Measurements from ENCODE around the gene WAC.

WAC gene

GRCh38 chr10:28575852-28576251 lies 42.9 kb downstream of the WAC start:
- H3K36me3 ChIP-seq (ENCODE audit: low read depth), result peaks cover 63% of the 10 kb centered on the region

GRCh38 chr10:28577506-28577905 lies 44.6 kb downstream of the WAC start:
- ATAC-seq (ENCODE audit: low read depth) (no peak), DNase-seq (ENCODE audit: low spot score) (no peak)
- Histone ChIP-seq H3K9me3 (ENCODE audit: severe bottlenecking) (no peaks in the 10 kb centered on the region), H3K36me3 (ENCODE audit: low read depth) (peaks cover 62% of the 10 kb centered on the region), H3K4me1 (ENCODE audit: insufficient read depth, poor library complexity, severe bottlenecking) (peaks cover 12% of the 10 kb centered on the region), H3K4me3 (ENCODE audit: severe bottlenecking) (no peak overlapping the region), H3K27me3 (ENCODE audit: insufficient read depth, poor library complexity, severe bottlenecking) (no peaks in the 10 kb centered on the region), H3K27ac (ENCODE audit: poor library complexity, severe bottlenecking) (no peak overlapping the region)
- no peak for TF ChIP-seq CTCF (IDR thresholded peaks at IDR 0.05; ENCODE audit: poor library complexity, severe bottlenecking)

More at GRCh38 chr10:28575852-28576251, 42.9 kb downstream of the WAC start:
- Histone ChIP-seq H3K27ac (ENCODE audit: poor library complexity, severe bottlenecking) (no peak overlapping the region), H3K9me3 (ENCODE audit: severe bottlenecking) (no peaks in the 10 kb centered on the region), H3K27me3 (ENCODE audit: insufficient read depth, poor library complexity, severe bottlenecking) (no peaks in the 10 kb centered on the region), H3K4me3 (ENCODE audit: severe bottlenecking) (no peak overlapping the region), H3K4me1 (ENCODE audit: insufficient read depth, poor library complexity, severe bottlenecking) (peaks cover 12% of the 10 kb centered on the region)
- TF ChIP-seq CTCF (IDR thresholded peaks at IDR 0.05; ENCODE audit: poor library complexity, severe bottlenecking), result no peak
- DNase-seq (ENCODE audit: low spot score) (no peak), ATAC-seq (ENCODE audit: low read depth) (no peak)

GRCh38 chr10:28578454-28578853 lies 45.5 kb downstream of the WAC start:
- H3K36me3 ChIP-seq (ENCODE audit: low read depth), result peaks cover 67% of the 10 kb centered on the region
- no peaks in the 10 kb centered on the region for H3K27me3 ChIP-seq (ENCODE audit: insufficient read depth, poor library complexity, severe bottlenecking)
- ATAC-seq (ENCODE audit: low read depth) (no peak), DNase-seq (ENCODE audit: low spot score) (no peak)
- H3K27ac ChIP-seq (ENCODE audit: poor library complexity, severe bottlenecking), result no peak overlapping the region
- H3K9me3 ChIP-seq (ENCODE audit: severe bottlenecking), result no peaks in the 10 kb centered on the region
- no peak overlapping the region for H3K4me3 ChIP-seq (ENCODE audit: severe bottlenecking)
- no peak for TF ChIP-seq CTCF (IDR thresholded peaks at IDR 0.05; ENCODE audit: poor library complexity, severe bottlenecking)
- H3K4me1 ChIP-seq (ENCODE audit: insufficient read depth, poor library complexity, severe bottlenecking), result peaks cover 12% of the 10 kb centered on the region

GRCh38 chr10:28580825-28581224 lies 47.9 kb downstream of the WAC start:
- ATAC-seq (ENCODE audit: low read depth) (peak; percentile 82), DNase-seq (ENCODE audit: low spot score) (no peak)
- Histone ChIP-seq H3K36me3 (ENCODE audit: low read depth) (peaks cover 64% of the 10 kb centered on the region), H3K4me1 (ENCODE audit: insufficient read depth, poor library complexity, severe bottlenecking) (peaks cover 12% of the 10 kb centered on the region), H3K9me3 (ENCODE audit: severe bottlenecking) (no peaks in the 10 kb centered on the region), H3K27ac (ENCODE audit: poor library complexity, severe bottlenecking) (no peak overlapping the region), H3K27me3 (ENCODE audit: insufficient read depth, poor library complexity, severe bottlenecking) (no peaks in the 10 kb centered on the region), H3K4me3 (ENCODE audit: severe bottlenecking) (no peak overlapping the region)
- no peak for TF ChIP-seq CTCF (IDR thresholded peaks at IDR 0.05; ENCODE audit: poor library complexity, severe bottlenecking)

- peaks cover 12% of the 10 kb centered on the region for H3K4me1 ChIP-seq (ENCODE audit: insufficient read depth, poor library complexity, severe bottlenecking)
- no peak overlapping the region for H3K4me3 ChIP-seq (ENCODE audit: severe bottlenecking)
- ATAC-seq (ENCODE audit: low read depth) (no peak), DNase-seq (ENCODE audit: low spot score) (no peak)
- no peak for TF ChIP-seq CTCF (IDR thresholded peaks at IDR 0.05; ENCODE audit: poor library complexity, severe bottlenecking)
- no peak overlapping the region for H3K27ac ChIP-seq (ENCODE audit: poor library complexity, severe bottlenecking)
- no peaks in the 10 kb centered on the region for H3K9me3 ChIP-seq (ENCODE audit: severe bottlenecking)
- H3K36me3 ChIP-seq (ENCODE audit: low read depth), result peaks cover 67% of the 10 kb centered on the region
- H3K27me3 ChIP-seq (ENCODE audit: insufficient read depth, poor library complexity, severe bottlenecking), result no peaks in the 10 kb centered on the region
Observed at GRCh38 chr10:28581916-28582315, 49.0 kb downstream of the WAC start.

All from RWPE2 (cell line).